Activated CD4-positive, alpha-beta T cell treated with anti-CD3 and anti-CD28 coated beads, Interleukin-2, amount 10 ng/mL, durations not matched to agents 7 days and 5 days (primary cell): ENCODE data around the gene ATAD1. TPM values are rescaled to one million over a fixed set of nuclear protein-coding genes. Genes with fewer than 3 reads are reported as not detected.
"Not testable (repeated sequence)": the region's sequence is repeated elsewhere in the genome, so short reads cannot be mapped to it uniquely, and the experiment has no call there.

Experiments used
- CTCF ChIA-PET: fragments of 350-600 bp; sonication (Branson Sonifier 250); formaldehyde crosslinking; loops from one replicate; lab custom pipeline; 2021; ENCODE audit warnings: antibody characterized with exemption; lab: Charles Lee
- POLR2A ChIA-PET: fragments of 350-600 bp; sonication (Branson Sonifier 250); formaldehyde crosslinking; loops from one replicate; lab custom pipeline; 2021; ENCODE audit warnings: antibody characterized with exemption; lab: Charles Lee
- DNase-seq: peaks from one replicate; pipeline ENCODE4 v3.0.0-alpha.2; 2020
- H3K27ac Mint-ChIP-seq: one replicate; pipeline ENCODE4 v1.8.0; 2021; ENCODE audit warnings: mild to moderate bottlenecking, moderate library complexity, mixed read lengths
- H3K27me3 Mint-ChIP-seq: one replicate; pipeline ENCODE4 v1.8.0; 2021; ENCODE audit warnings: mixed read lengths
- H3K36me3 Mint-ChIP-seq: one replicate; pipeline ENCODE4 v1.8.0; 2021; ENCODE audit warnings: low read depth, mixed read lengths
- H3K4me1 Mint-ChIP-seq: one replicate; pipeline ENCODE4 v1.8.0; 2021; ENCODE audit warnings: mixed read lengths
- H3K4me3 Mint-ChIP-seq: one replicate; pipeline ENCODE4 v1.8.0; 2021; ENCODE audit warnings: mild to moderate bottlenecking, moderate library complexity, mixed read lengths
- H3K9me3 Mint-ChIP-seq: one replicate; pipeline ENCODE4 v1.8.0; 2021; ENCODE audit warnings: mixed read lengths
- total RNA-seq, 2 experiments: library from RNA; stranded (reverse); gene quantifications; one replicate each; pipeline ENCODE4 v1.2.3, GENCODE V29; 2021

ATAD1 gene
- total RNA-seq, 2 experiments from 2014 or later = 42.9 to 45.9 TPM

- H3K4me3 Mint-ChIP-seq = no peak overlapping the region
- H3K27me3 Mint-ChIP-seq = peaks cover 7% of the 10 kb centered on the region
Measured at GRCh38 chr10:87843714-87844113, 25.7 kb upstream of the ATAD1 start.

GRCh38 chr10:87842776-87843497 is 24.9 kb upstream of the ATAD1 start:
- DNase-seq = no peak
- peaks cover 3% of the 10 kb centered on the region for H3K36me3 Mint-ChIP-seq
- H3K4me1 Mint-ChIP-seq = peaks cover 10% of the 10 kb centered on the region
- H3K9me3 Mint-ChIP-seq = no peaks in the 10 kb centered on the region
- peak overlapping the region; percentile 77 for H3K27ac Mint-ChIP-seq
- no peak overlapping the region for H3K4me3 Mint-ChIP-seq
- CTCF ChIA-PET = interaction anchor here (0.6 to 1.1 kb wide), 3 partner anchors 13 to 767 kb away, joined by 3 to 4 read pairs (median 3); no protein-coding TSS in a partner anchor
- peaks cover 3% of the 10 kb centered on the region for H3K27me3 Mint-ChIP-seq
- POLR2A ChIA-PET = no interaction called here

More at GRCh38 chr10:87843714-87844113, 25.7 kb upstream of the ATAD1 start:
- ChIA-PET CTCF (interaction anchor here (1.1 kb wide), 1 partner anchor 13 kb away, joined by 3 read pairs; no protein-coding TSS in a partner anchor), POLR2A (no interaction called here)
- Mint-ChIP-seq H3K36me3 (peaks cover 3% of the 10 kb centered on the region), H3K27ac (no peak overlapping the region), H3K9me3 (no peaks in the 10 kb centered on the region), H3K4me1 (peaks cover 10% of the 10 kb centered on the region)
- no peak for DNase-seq

DNA sequence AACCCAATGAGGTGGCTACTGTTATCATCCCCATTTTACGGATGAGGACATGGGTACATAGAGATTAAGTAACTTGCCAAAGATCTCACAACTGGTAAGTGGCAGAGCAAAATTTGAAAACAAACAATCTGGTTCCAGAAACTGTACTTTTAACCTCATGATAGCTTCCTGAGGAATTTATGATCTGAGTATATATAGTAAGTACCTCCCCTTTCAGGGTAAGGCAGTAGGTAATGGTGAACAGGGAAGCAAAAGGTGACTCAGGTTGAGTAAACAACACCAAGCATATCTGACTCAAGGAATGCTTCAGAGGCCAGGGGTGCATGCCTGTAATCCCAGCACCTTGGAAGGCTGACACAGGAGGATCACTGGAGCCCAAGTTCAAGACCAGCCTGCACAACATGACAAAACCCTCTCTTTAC is 24.2 kb upstream of the ATAD1 start:
- Mint-ChIP-seq H3K4me3 (no peak overlapping the region), H3K4me1 (peaks cover 10% of the 10 kb centered on the region), H3K36me3 (peaks cover 3% of the 10 kb centered on the region), H3K9me3 (no peaks in the 10 kb centered on the region), H3K27ac (peak overlapping the region; percentile 46), H3K27me3 (no peaks in the 10 kb centered on the region)
- ChIA-PET POLR2A (no interaction called here), CTCF (interaction anchor here (0.7 kb wide), 2 partner anchors 81 to 767 kb away, joined by 3 read pairs; no protein-coding TSS in a partner anchor)
- DNase-seq = no peak

GRCh38 chr10:87841186-87841585 is 23.2 kb upstream of the ATAD1 start:
- H3K4me1 Mint-ChIP-seq = peaks cover 9% of the 10 kb centered on the region
- peaks cover 2% of the 10 kb centered on the region for H3K27me3 Mint-ChIP-seq
- CTCF ChIA-PET = no interaction called here
- no peak for DNase-seq
- POLR2A ChIA-PET = no interaction called here
- no peaks in the 10 kb centered on the region for H3K9me3 Mint-ChIP-seq
- H3K27ac Mint-ChIP-seq = no peak overlapping the region
- no peak overlapping the region for H3K4me3 Mint-ChIP-seq
- H3K36me3 Mint-ChIP-seq = peaks cover 3% of the 10 kb centered on the region

- Mint-ChIP-seq H3K27ac (no peak overlapping the region), H3K9me3 (no peaks in the 10 kb centered on the region), H3K27me3 (peaks cover 2% of the 10 kb centered on the region), H3K36me3 (peaks cover 3% of the 10 kb centered on the region), H3K4me1 (peaks cover 8% of the 10 kb centered on the region), H3K4me3 (no peak overlapping the region)
- ChIA-PET CTCF (no interaction called here), POLR2A (no interaction called here)
- DNase-seq = no peak
Measured at GRCh38 chr10:87838650-87839049, 20.6 kb upstream of the ATAD1 start.

GRCh38 chr10:87837445-87837844 is 19.4 kb upstream of the ATAD1 start:
- Mint-ChIP-seq H3K4me3 (no peak overlapping the region), H3K27me3 (peaks cover 4% of the 10 kb centered on the region), H3K36me3 (peaks cover 3% of the 10 kb centered on the region), H3K4me1 (peaks cover 3% of the 10 kb centered on the region), H3K9me3 (no peaks in the 10 kb centered on the region), H3K27ac (no peak overlapping the region)
- POLR2A ChIA-PET = interaction anchor here (0.6 kb wide), 1 partner anchor 11 kb away, joined by 3 read pairs; no protein-coding TSS in a partner anchor
- DNase-seq = no peak
- CTCF ChIA-PET = interaction anchor here (1.3 kb wide), 1 partner anchor 25 kb away, joined by 3 read pairs; no protein-coding TSS in a partner anchor

GRCh38 chr10:87836098-87836497 is 18.1 kb upstream of the ATAD1 start:
- Mint-ChIP-seq H3K4me1 (no peaks in the 10 kb centered on the region), H3K9me3 (no peaks in the 10 kb centered on the region), H3K27me3 (peaks cover 4% of the 10 kb centered on the region), H3K36me3 (no peaks in the 10 kb centered on the region), H3K27ac (no peak overlapping the region), H3K4me3 (no peak overlapping the region)
- ChIA-PET CTCF (no interaction called here), POLR2A (no interaction called here)
- no peak for DNase-seq

DNA sequence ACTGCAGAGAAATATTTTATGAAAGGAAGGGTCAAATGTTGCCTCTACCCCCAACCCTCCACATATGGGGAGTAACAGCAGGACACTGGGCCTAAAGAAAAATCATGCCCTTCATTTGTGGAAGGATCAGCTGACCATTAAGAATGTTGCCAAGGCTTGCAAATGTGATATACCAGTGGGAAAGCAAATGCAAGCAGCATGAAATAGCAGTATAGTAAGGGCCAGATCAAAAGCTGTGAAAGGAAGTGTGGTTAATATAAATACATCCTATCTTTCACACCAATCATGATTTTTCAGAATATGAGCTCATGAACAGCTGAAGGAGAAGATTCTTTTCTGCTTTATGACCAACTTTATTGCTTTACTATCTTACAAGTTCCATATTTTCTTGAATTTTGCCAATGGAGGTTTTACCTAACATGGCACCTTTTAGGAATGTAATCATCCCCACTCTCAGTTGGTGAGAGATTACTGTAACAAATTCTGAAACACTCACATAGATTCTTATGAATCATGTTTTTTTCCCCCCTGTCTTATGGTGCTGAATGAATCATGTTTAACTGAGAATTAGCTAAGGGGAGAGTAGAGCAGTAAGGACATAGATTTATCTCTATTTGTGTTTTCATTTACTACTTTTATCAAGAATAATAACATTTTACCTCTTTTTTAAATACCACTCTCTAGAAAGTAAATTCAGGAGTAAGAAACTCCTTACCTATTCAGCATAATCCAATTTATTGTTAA is 12.1 kb upstream of the ATAD1 start:
- ChIA-PET POLR2A (no interaction called here), CTCF (interaction anchor here (1.7 to 4.1 kb wide), 2 partner anchors 11 to 753 kb away, joined by 4 to 28 read pairs; partner anchors contain the start of genes ATAD1 and RNLS)
- peaks cover 14% of the 10 kb centered on the region for H3K4me1 Mint-ChIP-seq
- DNase-seq = no peak
- H3K27me3 Mint-ChIP-seq = peaks cover 2% of the 10 kb centered on the region
- no peaks in the 10 kb centered on the region for H3K9me3 Mint-ChIP-seq
- peaks cover 3% of the 10 kb centered on the region for H3K36me3 Mint-ChIP-seq
- no peak overlapping the region for H3K27ac Mint-ChIP-seq
- H3K4me3 Mint-ChIP-seq = no peak overlapping the region

DNA sequence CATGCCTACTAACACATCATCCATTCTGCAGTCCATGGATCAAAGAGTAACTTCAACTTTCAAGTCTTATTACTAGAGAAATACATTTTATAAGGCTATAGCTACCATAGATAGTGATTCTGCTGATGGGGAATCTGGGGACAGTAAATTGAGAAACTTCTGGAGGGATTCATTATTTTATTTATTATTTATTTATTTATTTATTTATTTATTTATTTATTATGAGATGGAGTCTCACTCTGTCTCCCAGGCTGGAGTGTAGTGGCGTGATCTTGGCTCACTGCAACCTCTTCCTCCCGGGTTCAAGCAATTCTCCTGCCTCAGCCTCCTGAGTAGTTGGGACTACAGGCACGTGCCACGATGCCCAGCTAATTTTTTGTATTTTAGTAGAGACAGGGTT is 11.0 kb upstream of the ATAD1 start:
- POLR2A ChIA-PET, H3K27me3 Mint-ChIP-seq, DNase-seq, H3K9me3 Mint-ChIP-seq, H3K36me3 Mint-ChIP-seq, H3K4me3 Mint-ChIP-seq, H3K27ac Mint-ChIP-seq: not testable (repeated sequence)
- peaks cover 14% of the 10 kb centered on the region for H3K4me1 Mint-ChIP-seq
- CTCF ChIA-PET = interaction anchor here (1.7 to 4.1 kb wide), 2 partner anchors 10 to 754 kb away, joined by 4 to 28 read pairs; partner anchors contain the start of genes ATAD1 and RNLS

GRCh38 chr10:87827681-87828080 is 9.7 kb upstream of the ATAD1 start:
- ChIA-PET POLR2A (interaction anchor here (0.7 kb wide), 2 partner anchors 8 to 70 kb away, joined by 3 read pairs; no protein-coding TSS in a partner anchor), CTCF (interaction anchor here (0.6 to 4.1 kb wide), 5 partner anchors 9 to 1359 kb away, joined by 3 to 28 read pairs (median 5); partner anchors contain the start of gene ATAD1)
- Mint-ChIP-seq H3K27me3 (no peaks in the 10 kb centered on the region), H3K36me3 (peaks cover 3% of the 10 kb centered on the region), H3K27ac (no peak overlapping the region), H3K4me3 (no peak overlapping the region), H3K4me1 (peaks cover 14% of the 10 kb centered on the region), H3K9me3 (no peaks in the 10 kb centered on the region)
- DNase-seq = no peak

- ChIA-PET CTCF (interaction anchor here (1.0 to 1.2 kb wide), 2 partner anchors 12 to 19 kb away, joined by 3 read pairs; no protein-coding TSS in a partner anchor), POLR2A (no interaction called here)
- H3K27ac Mint-ChIP-seq = no peak overlapping the region
Measured at GRCh38 chr10:87826653-87827052, 8.6 kb upstream of the ATAD1 start.

GRCh38 chr10:87819289-87819585 is 1.2 kb upstream of the ATAD1 start:
- no peaks in the 10 kb centered on the region for H3K9me3 Mint-ChIP-seq
- peaks cover 34% of the 10 kb centered on the region for H3K4me1 Mint-ChIP-seq
- H3K4me3 Mint-ChIP-seq = peak overlapping the region; percentile 48
- POLR2A ChIA-PET = interaction anchor here (1.0 kb wide), 1 partner anchor 8 kb away, joined by 3 read pairs; no protein-coding TSS in a partner anchor
- CTCF ChIA-PET = interaction anchor here (0.7 to 3.4 kb wide), 3 partner anchors 10 to 46 kb away, joined by 3 to 28 read pairs (median 4); no protein-coding TSS in a partner anchor
- peaks cover 2% of the 10 kb centered on the region for H3K27me3 Mint-ChIP-seq
- DNase-seq = no peak
- peak overlapping the region; percentile 92 for H3K27ac Mint-ChIP-seq
- H3K36me3 Mint-ChIP-seq = peaks cover 5% of the 10 kb centered on the region

More at GRCh38 chr10:87826653-87827052, 8.6 kb upstream of the ATAD1 start:
- no peak for DNase-seq
- Mint-ChIP-seq H3K27me3 (peaks cover 2% of the 10 kb centered on the region), H3K4me3 (no peak overlapping the region), H3K9me3 (no peaks in the 10 kb centered on the region), H3K4me1 (peaks cover 14% of the 10 kb centered on the region), H3K36me3 (peaks cover 3% of the 10 kb centered on the region)
